Uterus (tissue), 2 donors: ENCODE measurements around the gene NRF1.

ENCODE experiments used
- POLR2A ChIP-seq, 2 donors: fragments of 450-650 bp; IDR thresholded peaks; one replicate each; pipeline ENCODE4 v1.6.1; 2016; ENCODE audit warnings: antibody characterized with exemption in 2 of 2, mild to moderate bottlenecking in 1 of 2, moderate library complexity in 1 of 2
- TF ChIP-seq, protein P1 (sequence below), 4 experiments: fragments of 200-600 bp in 2 of 4; fragments of 450-650 bp in 2 of 4; sonication (generic) in 2 of 4; IDR thresholded peaks; one replicate each; pipeline ENCODE4 v1.5.1; 2016 to 2019; ENCODE audit warnings: antibody characterized with exemption in 4 of 4, mild to moderate bottlenecking in 2 of 4, moderate library complexity in 1 of 4

DNA sequence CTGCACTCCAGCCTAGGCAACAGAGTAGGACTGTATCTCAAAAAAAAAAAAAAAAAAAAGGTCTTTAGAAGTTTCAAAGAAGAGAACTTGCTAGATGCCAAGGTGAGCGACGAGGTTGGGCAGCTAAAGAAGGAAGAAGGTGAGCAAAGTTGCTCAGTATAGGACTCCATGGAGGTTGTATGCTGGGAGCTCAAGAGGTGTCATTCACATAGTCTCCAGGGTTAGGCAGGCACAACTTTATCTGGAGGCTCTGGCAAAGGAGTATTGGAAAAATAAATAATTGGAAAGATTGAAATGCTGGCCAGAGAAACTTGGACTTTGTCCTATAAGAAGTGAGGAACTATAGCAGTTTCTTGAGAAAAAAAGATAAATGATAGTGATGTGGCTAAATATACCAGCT is 74.5 kb downstream of the NRF1 start:
- TF ChIP-seq, protein P1, sequence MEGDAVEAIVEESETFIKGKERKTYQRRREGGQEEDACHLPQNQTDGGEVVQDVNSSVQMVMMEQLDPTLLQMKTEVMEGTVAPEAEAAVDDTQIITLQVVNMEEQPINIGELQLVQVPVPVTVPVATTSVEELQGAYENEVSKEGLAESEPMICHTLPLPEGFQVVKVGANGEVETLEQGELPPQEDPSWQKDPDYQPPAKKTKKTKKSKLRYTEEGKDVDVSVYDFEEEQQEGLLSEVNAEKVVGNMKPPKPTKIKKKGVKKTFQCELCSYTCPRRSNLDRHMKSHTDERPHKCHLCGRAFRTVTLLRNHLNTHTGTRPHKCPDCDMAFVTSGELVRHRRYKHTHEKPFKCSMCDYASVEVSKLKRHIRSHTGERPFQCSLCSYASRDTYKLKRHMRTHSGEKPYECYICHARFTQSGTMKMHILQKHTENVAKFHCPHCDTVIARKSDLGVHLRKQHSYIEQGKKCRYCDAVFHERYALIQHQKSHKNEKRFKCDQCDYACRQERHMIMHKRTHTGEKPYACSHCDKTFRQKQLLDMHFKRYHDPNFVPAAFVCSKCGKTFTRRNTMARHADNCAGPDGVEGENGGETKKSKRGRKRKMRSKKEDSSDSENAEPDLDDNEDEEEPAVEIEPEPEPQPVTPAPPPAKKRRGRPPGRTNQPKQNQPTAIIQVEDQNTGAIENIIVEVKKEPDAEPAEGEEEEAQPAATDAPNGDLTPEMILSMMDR (IDR thresholded peaks at IDR 0.05): no peak
- no peak for TF ChIP-seq POLR2A (IDR thresholded peaks at IDR 0.05)
